Measurements from ENCODE around the gene METRN.

Gene METRN

GRCh38 chr16:714558-715476 is at the start of gene METRN:
Gene METRN (plus strand): TSS chr16:715118. CDS start chr16:715290, 172 bp downstream.
- peak; percentile 94 for DNase-seq (ENCODE audit: low spot score)

GRCh38 chr16:666572-666971 is 48.3 kb upstream of the METRN start:
- DNase-seq (ENCODE audit: low spot score) = no peak

- DNase-seq (ENCODE audit: low spot score) = no peak
Measured at GRCh38 chr16:667113-667779, 47.7 kb upstream of the METRN start.

GRCh38 chr16:667780-668518 is 47.0 kb upstream of the METRN start, which contains the start of gene RHOT2:
Gene RHOT2 (plus strand): TSS chr16:668132. CDS start chr16:668200, 68 bp downstream.
- peak; percentile 81 for DNase-seq (ENCODE audit: low spot score)

GRCh38 chr16:668519-669171 is 46.3 kb upstream of the METRN start:
- no peak for DNase-seq (ENCODE audit: low spot score)

GRCh38 chr16:669666-670065 is 45.3 kb upstream of the METRN start:
- no peak for DNase-seq (ENCODE audit: low spot score)

GRCh38 chr16:670485-671352 is 44.2 kb upstream of the METRN start:
- DNase-seq (ENCODE audit: low spot score) = no peak

GRCh38 chr16:671353-672131 is 43.4 kb upstream of the METRN start:
- DNase-seq (ENCODE audit: low spot score) = no peak

- no peak for DNase-seq (ENCODE audit: low spot score)
Measured at GRCh38 chr16:672371-672770, 42.5 kb upstream of the METRN start.

GRCh38 chr16:672851-673250 is 42.1 kb upstream of the METRN start:
- DNase-seq (ENCODE audit: low spot score) = no peak

- no peak for DNase-seq (ENCODE audit: low spot score)
Measured at GRCh38 chr16:673399-673991, 41.4 kb upstream of the METRN start.

- no peak for DNase-seq (ENCODE audit: low spot score)
Measured at GRCh38 chr16:674214-674881, 40.6 kb upstream of the METRN start.

- no peak for DNase-seq (ENCODE audit: low spot score)
Measured at GRCh38 chr16:674968-675883, 39.7 kb upstream of the METRN start, which contains the start of gene RHBDL1. Gene RHBDL1 (plus strand): TSS chr16:675671. CDS start chr16:675791, 120 bp downstream.

GRCh38 chr16:675884-676564 is 38.9 kb upstream of the METRN start:
- DNase-seq (ENCODE audit: low spot score) = no peak

GRCh38 chr16:676565-676902 is 38.4 kb upstream of the METRN start:
- DNase-seq (ENCODE audit: low spot score) = no peak

GRCh38 chr16:676913-677312 is 38.0 kb upstream of the METRN start:
- DNase-seq (ENCODE audit: low spot score) = no peak
